Activated CD8-positive, alpha-beta T cell treated with anti-CD3 and anti-CD28 coated beads, Interleukin-2, amount 10 ng/mL, durations not matched to agents 7 days and 5 days (primary cell): ENCODE results near the gene PIGO. TPM values are rescaled to one million over a fixed set of nuclear protein-coding genes. Genes with fewer than 3 reads are reported as not detected.

ENCODE experiments used
- ATAC-seq: fragments of 150-1000 bp; cut with Tn5 transposase; one replicate; pipeline ENCODE4 v1.10.0; 2021; ENCODE audit warnings: moderate library complexity
- CTCF ChIA-PET: fragments of 350-600 bp; sonication (Branson Sonifier 250); formaldehyde crosslinking; loops from one replicate; lab custom pipeline; 2021; ENCODE audit warnings: antibody characterized with exemption; lab: Charles Lee
- POLR2A ChIA-PET: fragments of 350-600 bp; sonication (Branson Sonifier 250); formaldehyde crosslinking; loops from one replicate; lab custom pipeline; 2021; ENCODE audit warnings: antibody characterized with exemption; lab: Charles Lee
- DNase-seq: peaks from one replicate; pipeline ENCODE4 v3.0.0-alpha.2; 2020
- H3K27ac Mint-ChIP-seq: one replicate; pipeline ENCODE4 v1.8.0; 2021; ENCODE audit warnings: mild to moderate bottlenecking, mixed read lengths
- H3K27me3 Mint-ChIP-seq: one replicate; pipeline ENCODE4 v1.8.0; 2021; ENCODE audit warnings: low read depth, mixed read lengths
- H3K36me3 Mint-ChIP-seq: one replicate; pipeline ENCODE4 v1.8.0; 2021; ENCODE audit warnings: low read depth, mixed read lengths
- H3K4me1 Mint-ChIP-seq: one replicate; pipeline ENCODE4 v1.8.0; 2021; ENCODE audit warnings: low read depth, mixed read lengths
- H3K4me3 Mint-ChIP-seq: one replicate; pipeline ENCODE4 v1.8.0; 2021; ENCODE audit warnings: mild to moderate bottlenecking, mixed read lengths
- H3K9me3 Mint-ChIP-seq: one replicate; pipeline ENCODE4 v1.8.0; 2022; ENCODE audit warnings: mixed read lengths; ENCODE audit not compliant: insufficient read depth
- total RNA-seq, 2 experiments: library from RNA; stranded (reverse); gene quantifications; one replicate each; pipeline ENCODE4 v1.2.3, GENCODE V29; 2021

The PIGO gene
- total RNA-seq, result 10 to 100 TPM; 22.6 to 23.0 TPM

DNA sequence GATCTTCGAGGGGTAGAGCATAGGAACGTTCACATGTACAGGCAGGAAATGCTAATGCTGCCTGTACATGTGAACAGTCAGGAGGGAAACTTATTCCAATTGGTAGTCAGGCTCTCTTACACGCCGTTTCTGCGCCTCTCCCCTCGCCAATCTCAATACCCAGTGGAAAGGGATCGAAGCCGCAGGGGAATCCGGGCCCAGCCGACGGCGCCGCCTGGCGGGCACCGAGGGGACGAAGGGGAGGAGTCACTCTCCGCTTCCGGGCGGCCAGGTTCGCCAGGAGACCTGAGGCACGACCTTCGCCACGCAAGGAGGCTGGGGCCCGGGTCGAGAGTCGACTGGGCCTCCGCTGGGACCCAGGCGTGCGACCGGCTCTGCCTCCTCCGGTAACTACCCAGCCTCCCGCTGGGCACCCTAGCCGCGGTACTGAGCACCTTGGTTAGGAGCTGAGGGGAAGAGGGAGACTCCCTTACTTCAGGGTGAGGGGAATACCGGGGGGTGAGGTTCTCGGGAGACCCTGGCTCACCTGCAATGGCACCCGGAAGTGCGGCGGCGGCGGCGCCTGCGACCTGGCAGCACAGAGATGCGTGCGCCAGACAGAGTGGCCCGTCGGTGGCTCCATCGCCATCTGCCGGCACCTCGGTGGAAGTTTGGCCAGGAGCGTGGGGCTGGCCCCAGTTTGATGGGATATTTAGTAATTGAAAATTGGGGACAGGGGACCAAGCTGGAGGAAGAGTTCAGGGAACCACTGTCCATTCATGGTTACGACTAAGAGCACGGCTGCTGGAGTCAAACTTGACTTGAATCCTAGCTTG, at the start of gene PIGO:
PIGO (minus strand) TSS at position 557 of the 815 bp plus-strand sequence. CDS start 1,026 bp downstream, outside the sequence.
- Mint-ChIP-seq H3K27me3 (no peaks in the 10 kb centered on the region), H3K4me3 (peak within 1 kb of the TSS; percentile 85), H3K36me3 (peaks cover 38% of the 10 kb centered on the region), H3K9me3 (no peaks in the 10 kb centered on the region), H3K27ac (peak within 1 kb of the TSS; percentile 92), H3K4me1 (peaks cover 44% of the 10 kb centered on the region)
- CTCF ChIA-PET, result interaction anchor here (0.8 to 7.9 kb wide), 19 partner anchors 8 to 412 kb away, joined by 3 to 111 read pairs (median 4); partner anchors contain the start of genes ATOSB, FANCG and VCP
- DNase-seq (peak; percentile 91), ATAC-seq (peak; percentile 92)
- POLR2A ChIA-PET, result interaction anchor here (0.6 to 8.4 kb wide), 8 partner anchors 13 to 442 kb away, joined by 3 to 94 read pairs (median 4); partner anchors contain the start of genes ATOSB, FANCG and VCP

DNA sequence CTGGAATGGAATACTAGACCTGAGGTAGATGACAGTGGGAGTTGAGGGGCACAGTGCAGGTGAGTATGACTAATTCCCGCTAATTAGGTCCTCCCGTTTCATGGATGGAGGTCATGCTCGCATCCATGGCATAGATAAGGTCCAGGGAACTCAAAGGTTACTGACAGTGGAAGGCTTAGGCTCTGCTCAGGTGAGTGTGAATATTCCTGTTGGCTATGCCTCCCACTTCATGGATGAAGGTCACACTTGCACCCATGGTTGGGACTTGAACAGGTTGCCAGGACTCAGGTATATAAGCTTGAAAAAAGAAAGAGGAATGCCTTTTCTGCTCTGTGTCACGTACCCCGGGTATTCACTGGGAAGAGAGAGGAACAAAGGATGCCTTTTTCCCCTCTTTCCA, 45.6 kb upstream of the PIGO start:
- H3K27ac Mint-ChIP-seq, result no peak overlapping the region
- no peak for DNase-seq
- no peaks in the 10 kb centered on the region for H3K27me3 Mint-ChIP-seq
- H3K4me3 Mint-ChIP-seq, result no peak overlapping the region
- H3K9me3 Mint-ChIP-seq, result peaks cover 16% of the 10 kb centered on the region
- no peaks in the 10 kb centered on the region for H3K36me3 Mint-ChIP-seq
- ChIA-PET CTCF (no interaction called here), POLR2A (no interaction called here)
- no peak for ATAC-seq
- H3K4me1 Mint-ChIP-seq, result no peaks in the 10 kb centered on the region

DNA sequence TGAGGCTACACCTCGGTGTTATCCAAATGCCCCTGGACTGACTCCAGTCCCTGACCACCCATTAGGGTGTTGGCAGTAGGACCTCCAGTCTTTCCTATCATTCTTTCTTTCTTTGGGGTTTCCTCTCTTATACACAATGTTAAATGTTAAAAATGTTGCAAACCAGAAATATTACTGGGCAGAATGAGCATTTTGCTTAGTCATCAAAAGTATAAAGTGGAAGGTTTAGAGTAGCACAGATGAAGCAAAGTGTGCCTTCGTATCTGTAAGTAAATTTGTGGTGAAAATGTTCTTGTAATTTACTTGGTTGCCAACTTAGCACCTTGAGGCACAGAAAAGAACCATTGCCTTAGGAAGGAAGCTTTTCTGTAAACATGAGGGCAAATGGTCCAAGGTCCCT, 43.7 kb upstream of the PIGO start:
- ATAC-seq (no peak), DNase-seq (no peak)
- ChIA-PET CTCF (no interaction called here), POLR2A (no interaction called here)
- no peaks in the 10 kb centered on the region for H3K36me3 Mint-ChIP-seq
- no peaks in the 10 kb centered on the region for H3K4me1 Mint-ChIP-seq
- no peaks in the 10 kb centered on the region for H3K27me3 Mint-ChIP-seq
- no peak overlapping the region for H3K4me3 Mint-ChIP-seq
- no peak overlapping the region for H3K27ac Mint-ChIP-seq
- H3K9me3 Mint-ChIP-seq, result peaks cover 13% of the 10 kb centered on the region

DNA sequence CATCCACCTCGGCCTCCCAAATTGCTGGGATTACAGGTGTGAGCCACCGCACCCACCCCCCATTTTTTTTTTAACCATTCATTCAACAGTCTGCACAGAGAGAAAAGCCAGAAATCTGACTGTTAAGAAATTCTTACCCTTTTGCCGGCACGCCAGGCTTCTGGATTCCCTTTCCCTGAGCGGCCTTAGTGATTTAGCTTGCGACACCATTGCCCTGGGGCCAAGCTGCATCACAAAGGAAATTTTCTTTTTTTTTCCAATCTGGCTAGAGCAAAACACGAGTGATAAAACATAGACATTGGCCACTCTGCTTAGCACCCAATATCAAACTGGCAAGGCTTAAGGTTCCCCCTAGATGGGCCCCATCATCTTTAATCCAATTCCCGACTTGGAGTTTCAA, 40.5 kb upstream of the PIGO start:
- CTCF ChIA-PET, result no interaction called here
- no peak for ATAC-seq
- Mint-ChIP-seq H3K27me3 (no peaks in the 10 kb centered on the region), H3K4me1 (no peaks in the 10 kb centered on the region), H3K9me3 (peaks cover 4% of the 10 kb centered on the region), H3K4me3 (no peak overlapping the region), H3K36me3 (no peaks in the 10 kb centered on the region), H3K27ac (no peak overlapping the region)
- DNase-seq, result no peak
- POLR2A ChIA-PET, result no interaction called here

DNA sequence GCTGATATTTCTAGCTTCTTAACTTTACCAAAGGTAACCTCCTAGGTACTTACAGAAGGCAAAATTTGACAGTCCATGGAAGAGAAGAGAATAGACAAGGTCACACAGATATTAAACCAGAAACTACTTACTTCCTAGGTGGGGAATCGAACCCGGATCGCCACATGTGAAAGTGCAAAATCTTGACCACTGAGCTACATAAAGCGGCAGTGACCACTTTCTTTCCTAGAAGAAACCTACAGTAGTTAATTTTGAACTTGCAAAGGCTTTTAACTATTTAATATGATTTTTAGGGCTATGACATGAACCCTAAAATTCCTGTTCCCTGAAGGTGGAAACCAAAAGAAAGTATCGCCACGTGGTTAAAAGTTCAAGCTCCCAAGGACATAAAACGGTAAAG, 39.6 kb upstream of the PIGO start:
- ATAC-seq (no peak), DNase-seq (no peak)
- Mint-ChIP-seq H3K4me3 (no peak overlapping the region), H3K36me3 (no peaks in the 10 kb centered on the region), H3K4me1 (no peaks in the 10 kb centered on the region), H3K9me3 (peaks cover 3% of the 10 kb centered on the region), H3K27ac (no peak overlapping the region), H3K27me3 (no peaks in the 10 kb centered on the region)
- CTCF ChIA-PET, result interaction anchor here (1.1 kb wide), 1 partner anchor 236 kb away, joined by 5 read pairs; no protein-coding TSS in a partner anchor
- POLR2A ChIA-PET, result no interaction called here

DNA sequence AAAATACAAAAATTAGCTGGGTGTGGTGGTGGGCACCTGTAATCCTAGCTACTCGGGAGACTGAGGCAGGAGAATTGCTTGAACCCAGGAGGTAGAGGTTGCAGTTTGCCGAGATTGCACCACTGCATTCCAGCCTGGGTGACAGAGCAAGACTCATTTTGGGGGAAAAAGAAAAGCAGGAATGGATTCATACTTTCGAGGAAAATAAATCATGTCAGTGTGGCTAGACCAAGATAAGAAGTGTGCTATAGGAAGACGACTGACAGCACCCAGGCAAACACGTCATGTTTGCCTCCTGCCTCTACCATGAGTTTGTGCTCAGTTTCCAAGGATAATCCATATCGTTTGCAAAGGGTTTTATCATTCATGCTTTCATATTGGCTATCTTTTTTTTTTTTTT, 38.5 kb upstream of the PIGO start:
- no peak overlapping the region for H3K4me3 Mint-ChIP-seq

DNA sequence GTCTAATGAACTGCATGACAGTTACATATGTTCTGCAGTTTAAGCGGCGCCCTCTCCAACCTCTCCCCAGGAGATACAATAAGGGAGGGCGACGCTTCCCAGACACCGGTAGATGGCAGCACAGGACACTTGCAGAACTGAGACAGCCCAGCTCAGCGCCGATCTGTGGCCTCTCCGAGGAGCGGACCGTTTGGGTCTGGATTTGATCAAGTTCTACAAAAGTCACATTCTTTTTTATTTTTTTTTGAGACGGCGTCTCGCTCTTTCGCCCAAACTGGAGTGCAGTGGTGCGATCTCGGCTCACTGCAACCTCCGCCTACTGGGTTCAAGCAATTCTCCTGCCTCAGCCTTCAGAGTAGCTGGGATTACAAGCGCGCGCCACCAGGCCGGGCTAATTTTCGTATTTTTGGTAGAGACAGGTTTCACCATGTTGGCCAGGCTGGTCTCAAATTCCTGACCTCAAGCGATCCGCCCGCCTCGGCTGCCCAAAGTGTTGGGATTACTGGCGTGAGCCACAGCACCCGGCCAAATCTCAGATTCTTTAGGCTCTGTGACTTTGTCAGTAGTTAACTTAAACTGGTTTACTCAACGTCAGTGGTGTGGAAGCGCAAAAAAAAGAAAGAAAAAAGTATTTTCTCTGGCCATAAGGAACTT, 20.6 kb upstream of the PIGO start:
- ATAC-seq, result peak; percentile 56
- DNase-seq, result peak; percentile 95
- no peaks in the 10 kb centered on the region for H3K9me3 Mint-ChIP-seq

More for the DNA sequence above, 38.5 kb upstream of the PIGO start:
- no peak for DNase-seq
- POLR2A ChIA-PET, result no interaction called here
- CTCF ChIA-PET, result no interaction called here
- H3K9me3 Mint-ChIP-seq, result no peaks in the 10 kb centered on the region
- no peaks in the 10 kb centered on the region for H3K36me3 Mint-ChIP-seq
- no peak overlapping the region for H3K27ac Mint-ChIP-seq
- H3K27me3 Mint-ChIP-seq, result no peaks in the 10 kb centered on the region
- ATAC-seq, result no peak
- no peaks in the 10 kb centered on the region for H3K4me1 Mint-ChIP-seq

DNA sequence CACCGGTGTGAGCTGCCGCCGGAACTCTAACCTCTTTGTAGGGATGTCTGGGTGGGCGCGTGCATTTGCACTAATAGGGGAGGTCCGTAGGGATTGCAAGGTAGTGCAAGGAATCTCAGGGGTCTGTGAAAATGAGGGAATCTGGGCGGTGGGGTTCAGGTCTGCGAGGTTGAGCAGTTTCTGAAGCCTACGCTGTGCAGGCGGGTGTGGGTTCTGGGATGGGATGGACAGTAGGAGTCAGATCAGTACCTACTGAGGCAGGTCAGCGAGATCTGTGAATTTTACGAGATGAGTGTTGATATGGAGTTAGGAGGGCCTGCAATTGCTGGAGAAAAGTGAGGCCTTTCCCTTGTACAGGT, 20.1 kb upstream of the PIGO start:
- H3K9me3 Mint-ChIP-seq, result no peaks in the 10 kb centered on the region
- CTCF ChIA-PET, result interaction anchor here (0.7 to 6.7 kb wide), 24 partner anchors 11 to 1103 kb away, joined by 3 to 77 read pairs (median 4); partner anchors contain the start of gene STOML2
- peak overlapping the region; percentile 92 for H3K27ac Mint-ChIP-seq
- ATAC-seq, result peak; percentile 1
- DNase-seq, result no peak
- no peaks in the 10 kb centered on the region for H3K27me3 Mint-ChIP-seq
- peaks cover 41% of the 10 kb centered on the region for H3K4me1 Mint-ChIP-seq
- POLR2A ChIA-PET, result interaction anchor here (0.7 to 1.7 kb wide), 4 partner anchors 18 to 616 kb away, joined by 3 to 5 read pairs (median 4); partner anchors contain the start of genes CREB3 and TLN1
- H3K4me3 Mint-ChIP-seq, result peak overlapping the region; percentile 95
- H3K36me3 Mint-ChIP-seq, result peaks cover 6% of the 10 kb centered on the region

More for the DNA sequence above, 20.6 kb upstream of the PIGO start:
- POLR2A ChIA-PET, result interaction anchor here (1.3 kb wide), 1 partner anchor 142 kb away, joined by 4 read pairs; no protein-coding TSS in a partner anchor
- Mint-ChIP-seq H3K36me3 (peaks cover 6% of the 10 kb centered on the region), H3K4me3 (peak overlapping the region; percentile 95), H3K27ac (peak overlapping the region; percentile 92), H3K27me3 (no peaks in the 10 kb centered on the region), H3K4me1 (peaks cover 36% of the 10 kb centered on the region)
- CTCF ChIA-PET, result interaction anchor here (0.6 to 6.7 kb wide), 29 partner anchors 10 to 1103 kb away, joined by 3 to 77 read pairs (median 3); partner anchors contain the start of genes PIGO and STOML2

DNA sequence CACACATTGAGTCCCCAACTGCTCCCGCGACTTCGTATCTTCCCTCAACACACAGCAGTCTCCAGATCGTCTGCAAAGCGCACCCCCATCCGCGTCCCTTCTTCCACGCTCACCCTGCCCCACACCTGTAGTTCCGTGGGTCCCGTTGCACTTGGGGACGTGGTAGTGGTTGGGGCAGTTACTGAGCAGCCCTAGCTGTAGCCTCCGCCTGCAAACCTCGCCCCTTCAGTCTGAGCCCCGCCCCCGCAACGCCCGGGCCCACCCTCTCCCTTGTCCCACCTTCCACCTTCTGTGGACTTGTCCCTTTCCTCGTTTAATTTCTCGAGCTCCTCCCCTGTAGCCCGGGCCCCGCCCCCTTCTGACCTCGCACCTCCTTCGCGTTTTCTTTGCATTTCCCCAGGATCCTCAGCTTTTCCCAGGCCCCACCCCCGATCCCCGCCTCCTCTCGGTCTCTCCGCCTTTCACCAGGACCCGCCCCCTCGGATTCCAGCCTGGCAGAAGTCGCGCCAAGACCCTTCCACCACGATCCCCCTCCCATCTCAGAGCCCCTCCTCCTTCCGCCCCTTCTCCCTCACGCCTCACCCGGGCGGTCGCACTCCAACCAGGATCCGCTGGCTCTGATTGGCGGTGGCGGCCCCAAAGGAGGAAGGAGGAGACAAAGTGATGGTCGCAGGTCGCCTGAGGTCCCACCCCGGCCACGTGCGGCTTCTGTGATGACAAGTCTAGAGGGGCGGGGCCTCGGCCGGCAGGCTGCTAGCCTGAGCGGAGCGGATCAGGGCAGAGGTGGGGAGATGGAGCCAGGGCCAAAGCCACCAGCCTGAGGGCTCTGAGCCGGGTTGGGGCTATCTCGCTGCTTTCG, 19.5 kb upstream of the PIGO start, which contains the start of gene ATOSB:
ATOSB (minus strand) TSS at position 183 of the 859 bp plus-strand sequence. CDS start 7,588 bp downstream, outside the sequence.
- CTCF ChIA-PET, result interaction anchor here (0.7 to 6.7 kb wide), 14 partner anchors 11 to 469 kb away, joined by 3 to 77 read pairs (median 5); partner anchors contain the start of genes GALT and PIGO
- Mint-ChIP-seq H3K36me3 (peaks cover 6% of the 10 kb centered on the region), H3K4me3 (peak within 1 kb of the TSS; percentile 95), H3K27me3 (no peaks in the 10 kb centered on the region), H3K27ac (peak within 1 kb of the TSS; percentile 92), H3K9me3 (no peaks in the 10 kb centered on the region), H3K4me1 (peaks cover 44% of the 10 kb centered on the region)
- peak; percentile 97 for DNase-seq
- POLR2A ChIA-PET, result interaction anchor here (0.6 to 2.9 kb wide), 9 partner anchors 13 to 616 kb away, joined by 3 to 33 read pairs (median 4); partner anchors contain the start of genes ARHGEF39, CREB3, PIGO and STOML2
- ATAC-seq, result peak; percentile 71

DNA sequence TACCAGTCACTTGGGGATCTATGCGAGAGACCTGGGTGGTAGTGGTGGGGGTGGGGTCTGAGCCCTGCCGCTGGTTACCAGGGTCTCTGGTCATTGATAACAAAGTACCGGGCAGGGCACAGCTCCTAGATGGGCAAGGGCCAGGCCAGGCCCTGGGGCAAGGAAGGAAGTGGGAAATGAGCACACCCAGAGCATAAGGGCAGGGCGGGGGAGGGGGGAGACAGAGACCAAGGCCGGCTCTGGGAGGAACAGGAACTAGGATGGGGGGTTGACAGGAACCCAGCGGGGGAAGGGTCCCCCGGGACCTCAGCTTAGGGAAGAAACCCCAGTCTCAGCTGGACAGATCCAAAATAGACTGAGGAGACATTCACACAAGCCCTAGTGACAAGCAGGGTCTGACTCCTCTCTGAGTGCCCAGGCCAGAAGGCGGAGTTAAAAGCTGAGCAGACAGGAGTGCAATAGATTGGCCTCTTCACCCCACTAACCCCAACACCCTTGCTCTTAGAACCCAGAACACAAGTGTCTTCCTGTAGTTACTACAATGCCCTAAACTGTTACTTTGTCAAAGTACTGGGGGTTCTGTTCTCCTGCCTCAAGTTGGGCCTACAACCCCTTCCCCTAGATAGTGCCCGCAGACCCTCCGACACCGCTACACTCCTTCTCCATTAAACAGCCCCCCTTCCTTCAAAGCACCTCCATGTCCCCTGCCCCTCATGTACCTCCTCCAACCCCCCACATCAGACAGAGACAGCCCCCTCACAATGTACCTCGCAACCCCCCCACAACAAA, 18.6 kb upstream of the PIGO start:
- ATAC-seq, result no peak
- Mint-ChIP-seq H3K27ac (peak overlapping the region; percentile 92), H3K4me3 (peak overlapping the region; percentile 95), H3K9me3 (no peaks in the 10 kb centered on the region), H3K4me1 (peaks cover 53% of the 10 kb centered on the region), H3K27me3 (no peaks in the 10 kb centered on the region), H3K36me3 (peaks cover 6% of the 10 kb centered on the region)
- ChIA-PET POLR2A (interaction anchor here (0.6 to 2.9 kb wide), 10 partner anchors 12 to 617 kb away, joined by 3 to 33 read pairs (median 4); partner anchors contain the start of genes ARHGEF39, CREB3, FANCG and PIGO), CTCF (interaction anchor here (0.6 to 6.7 kb wide), 15 partner anchors 11 to 468 kb away, joined by 3 to 77 read pairs (median 5); partner anchors contain the start of genes GALT, PIGO and STOML2)
- peak; percentile 75 for DNase-seq
